Measurements from ENCODE around the gene NRF1.
A peak's percentile ranks its signal among the peaks of the same experiment; 100 is the strongest.

Gene NRF1

DNA sequence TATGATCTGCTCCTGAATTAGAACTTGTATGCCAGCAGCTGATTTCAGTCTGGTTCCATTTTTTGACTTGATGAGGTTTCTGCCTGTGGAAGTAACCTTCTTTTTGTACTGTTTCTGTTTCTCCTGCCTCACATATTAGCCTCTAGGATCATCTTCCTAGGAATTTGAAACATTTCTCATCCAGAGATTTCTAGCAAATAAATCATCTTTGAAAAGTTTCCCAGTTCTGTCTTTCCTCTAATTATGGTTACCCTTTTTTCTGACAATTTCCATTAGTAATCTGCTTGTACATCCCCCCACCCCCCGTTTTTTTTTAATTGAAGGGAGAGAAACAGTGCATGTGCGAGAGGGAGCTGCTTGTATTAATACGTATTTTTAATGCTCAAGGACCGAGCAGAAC is 92.2 kb downstream of the NRF1 start:
- H3K4me3 ChIP-seq (ENCODE audit: low read depth, low read length): no peak overlapping the region
- TF ChIP-seq, protein P1, sequence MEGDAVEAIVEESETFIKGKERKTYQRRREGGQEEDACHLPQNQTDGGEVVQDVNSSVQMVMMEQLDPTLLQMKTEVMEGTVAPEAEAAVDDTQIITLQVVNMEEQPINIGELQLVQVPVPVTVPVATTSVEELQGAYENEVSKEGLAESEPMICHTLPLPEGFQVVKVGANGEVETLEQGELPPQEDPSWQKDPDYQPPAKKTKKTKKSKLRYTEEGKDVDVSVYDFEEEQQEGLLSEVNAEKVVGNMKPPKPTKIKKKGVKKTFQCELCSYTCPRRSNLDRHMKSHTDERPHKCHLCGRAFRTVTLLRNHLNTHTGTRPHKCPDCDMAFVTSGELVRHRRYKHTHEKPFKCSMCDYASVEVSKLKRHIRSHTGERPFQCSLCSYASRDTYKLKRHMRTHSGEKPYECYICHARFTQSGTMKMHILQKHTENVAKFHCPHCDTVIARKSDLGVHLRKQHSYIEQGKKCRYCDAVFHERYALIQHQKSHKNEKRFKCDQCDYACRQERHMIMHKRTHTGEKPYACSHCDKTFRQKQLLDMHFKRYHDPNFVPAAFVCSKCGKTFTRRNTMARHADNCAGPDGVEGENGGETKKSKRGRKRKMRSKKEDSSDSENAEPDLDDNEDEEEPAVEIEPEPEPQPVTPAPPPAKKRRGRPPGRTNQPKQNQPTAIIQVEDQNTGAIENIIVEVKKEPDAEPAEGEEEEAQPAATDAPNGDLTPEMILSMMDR (conservative IDR thresholded peaks at IDR 0.05; ENCODE audit: low read depth, low read length): no peak
- no peak for DNase-seq (ENCODE audit: low read depth)

DNA sequence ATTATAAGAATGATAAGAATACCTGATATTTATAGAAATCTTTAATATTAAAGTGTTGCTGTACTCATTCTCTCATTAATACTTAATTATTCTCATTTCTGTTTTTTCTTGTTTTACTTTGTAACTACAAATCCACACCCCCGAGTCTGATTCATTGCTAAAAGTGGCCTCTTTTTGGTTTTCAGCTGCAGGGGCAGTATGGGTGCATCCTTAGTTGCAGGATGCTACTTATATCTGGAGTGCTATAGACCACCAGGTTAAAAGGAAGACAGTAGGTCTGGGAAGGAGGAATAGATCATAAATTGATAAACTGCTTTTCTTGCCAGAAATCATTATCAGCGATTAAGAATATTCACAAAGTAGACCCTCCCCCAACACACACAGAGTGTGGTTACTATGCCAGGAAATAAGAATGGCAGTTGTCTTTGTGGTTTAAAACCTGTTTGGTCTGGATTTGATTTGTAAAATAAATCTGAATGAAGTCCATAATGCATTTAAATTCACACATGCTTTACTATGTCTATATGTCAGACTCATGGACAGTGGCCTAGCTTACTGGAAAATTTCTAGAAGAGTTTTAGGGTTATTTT is 96.5 kb downstream of the NRF1 start:
- no peak for DNase-seq (ENCODE audit: low read depth)

DNA sequence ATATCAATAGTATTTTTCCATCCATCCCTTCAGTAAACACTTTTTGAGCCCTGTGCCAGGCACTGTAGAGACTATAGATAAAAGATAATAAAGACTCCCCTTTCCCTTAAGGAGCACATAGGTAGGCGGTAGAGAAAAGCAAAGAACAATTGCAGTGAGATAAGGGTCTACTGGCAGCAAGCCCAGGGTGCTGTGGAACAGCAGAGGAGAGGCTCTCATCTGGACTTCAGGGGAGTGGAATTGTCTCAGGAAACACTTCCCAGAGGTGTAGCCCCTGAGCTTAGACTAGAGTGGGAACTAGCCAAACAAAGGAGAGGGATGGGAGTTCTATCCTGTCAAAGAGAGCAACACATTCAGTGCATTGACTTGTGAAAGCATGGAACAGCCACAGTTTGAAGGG is 102.0 kb downstream of the NRF1 start:
- TF ChIP-seq, protein P1 (conservative IDR thresholded peaks at IDR 0.05; ENCODE audit: low read depth, low read length): no peak
- DNase-seq (ENCODE audit: low read depth): no peak
- no peak overlapping the region for H3K4me3 ChIP-seq (ENCODE audit: low read depth, low read length)

More for the DNA sequence above, 96.5 kb downstream of the NRF1 start:
- no peak overlapping the region for H3K4me3 ChIP-seq (ENCODE audit: low read depth, low read length)
- TF ChIP-seq, protein P1 (conservative IDR thresholded peaks at IDR 0.05; ENCODE audit: low read depth, low read length): no peak

DNA sequence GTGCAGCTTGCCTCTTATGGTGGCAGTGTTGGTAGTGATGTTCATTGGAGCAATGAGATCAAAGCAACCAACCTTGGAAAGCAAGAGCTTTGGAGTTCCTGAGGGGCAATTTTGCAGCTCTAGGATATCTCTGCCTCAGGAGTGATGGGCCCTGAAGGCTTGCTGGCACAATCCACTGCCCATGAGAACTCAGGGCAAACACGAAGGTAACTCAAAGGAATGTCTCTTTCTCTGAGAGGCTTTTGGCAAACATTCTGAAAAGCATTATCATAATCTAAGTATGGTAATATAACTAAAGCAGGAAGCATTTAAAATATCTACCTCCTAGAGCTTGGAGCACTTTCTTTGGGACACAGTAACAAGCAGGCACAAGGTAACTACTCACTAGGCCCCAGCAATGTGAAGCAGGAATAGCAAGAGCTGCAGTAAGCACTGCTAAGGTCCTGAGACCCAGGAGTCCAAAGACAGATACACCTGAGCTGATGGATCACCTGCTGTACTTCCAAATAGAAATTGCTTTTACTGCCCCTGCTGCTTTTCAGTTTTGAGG is 103.1 kb downstream of the NRF1 start:
- DNase-seq (ENCODE audit: low read depth): no peak
- no peak overlapping the region for H3K4me3 ChIP-seq (ENCODE audit: low read depth, low read length)
- TF ChIP-seq, protein P1 (conservative IDR thresholded peaks at IDR 0.05; ENCODE audit: low read depth, low read length): no peak

DNA sequence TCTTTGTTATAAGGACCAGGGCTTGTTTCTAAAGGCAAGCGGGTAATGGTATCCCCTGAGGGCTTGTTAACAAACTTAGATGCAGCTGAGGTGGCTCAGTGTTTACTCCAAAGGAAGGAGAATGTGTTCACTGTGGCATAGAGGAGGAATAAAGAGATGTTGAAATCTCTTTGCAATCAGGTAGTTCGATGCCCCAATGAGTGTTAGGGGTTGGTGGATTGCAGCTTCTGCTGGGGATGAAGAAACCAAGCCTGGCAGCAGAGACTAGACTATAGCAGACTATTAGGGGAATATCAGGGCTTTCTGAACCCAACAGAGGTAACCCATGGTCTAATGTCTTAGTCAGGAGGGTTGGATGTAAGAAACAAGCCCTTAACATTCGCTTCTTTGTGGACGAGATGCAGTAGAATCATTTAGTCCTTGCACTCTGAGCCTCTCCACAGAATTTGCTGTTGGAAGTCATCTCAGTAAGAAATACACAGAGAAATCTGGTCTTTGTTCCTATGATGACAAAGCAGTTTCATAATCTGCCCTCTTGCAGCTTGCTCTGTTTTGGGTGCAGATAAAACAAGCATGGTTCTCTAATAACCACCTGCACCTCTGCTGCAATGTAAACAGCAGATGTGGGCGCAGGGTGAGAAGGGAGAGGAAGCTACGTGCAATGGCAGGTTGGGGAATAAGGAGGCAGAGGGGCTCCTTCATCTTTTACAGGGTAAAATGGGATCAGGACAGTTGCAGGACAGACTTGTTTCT is 108.6 kb downstream of the NRF1 start:
- TF ChIP-seq, protein P1 (conservative IDR thresholded peaks at IDR 0.05; ENCODE audit: low read depth, low read length): no peak
- peak; percentile 37 for DNase-seq (ENCODE audit: low read depth)

DNA sequence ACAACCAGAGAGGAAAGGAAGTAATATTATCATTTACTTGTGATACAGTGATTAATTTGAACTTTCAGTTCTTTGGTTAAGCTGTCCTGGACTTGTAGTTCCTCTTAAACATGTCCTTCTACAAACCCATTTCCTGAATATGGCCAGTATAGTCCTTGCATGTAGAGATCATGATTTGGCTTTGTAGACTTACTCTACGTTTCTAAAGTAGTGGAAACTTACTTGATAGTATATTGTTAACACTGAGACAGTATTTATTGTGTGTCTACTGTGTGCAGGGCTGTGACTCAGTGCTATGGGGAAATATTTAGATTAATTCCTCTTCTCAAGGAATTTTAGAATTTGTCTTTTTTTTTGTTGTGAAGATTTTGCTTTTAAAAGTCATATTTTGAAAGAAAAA is 109.5 kb downstream of the NRF1 start:
- TF ChIP-seq, protein P1 (conservative IDR thresholded peaks at IDR 0.05; ENCODE audit: low read depth, low read length): no peak
- DNase-seq (ENCODE audit: low read depth): peak; percentile 35
- no peak overlapping the region for H3K4me3 ChIP-seq (ENCODE audit: low read depth, low read length)

More for the DNA sequence above, 108.6 kb downstream of the NRF1 start:
- no peak overlapping the region for H3K4me3 ChIP-seq (ENCODE audit: low read depth, low read length)

Data from choroid plexus epithelial cell (primary cell).